HEK293 (cell line): Measurements from ENCODE around the gene DUSP15.
A peak's percentile ranks its signal among the peaks of the same experiment; 100 is the strongest.

Experiments used
- CTCF ChIA-PET: fragments of 350-600 bp; formaldehyde crosslinking; extraction: SDS; loops from one replicate; lab custom pipeline; 2021; ENCODE audit warnings: antibody characterized with exemption; lab: Yijun Ruan, JAX
- POLR2A ChIA-PET: fragments of 300-600 bp; formaldehyde crosslinking; extraction: SDS; loops from one replicate; lab custom pipeline; 2020; ENCODE audit warnings: antibody characterized with exemption, inconsistent platforms; lab: Yijun Ruan, JAX
- H3K27ac ChIP-seq: fragments of 200-500 bp; sonication (Bioruptor generic); 2 replicates; pipeline ENCODE4 v1.5.1; 2014; ENCODE audit warnings: low read depth, low read length, control low read depth, inconsistent platforms; ENCODE audit errors: extremely low read depth
- H3K36me3 ChIP-seq, 2 experiments: fragments of 200-500 bp in 1 of 2; sonication (Bioruptor generic) in 1 of 2; 1 replicate in 1 of 2; 2 replicates in 1 of 2; pipeline ENCODE4 v1.5.1; 2014 to 2017; ENCODE audit warnings: inconsistent platforms in 2 of 2, low read length in 2 of 2; ENCODE audit not compliant: control insufficient read depth in 2 of 2, insufficient read depth in 1 of 2
- H3K4me1 ChIP-seq: fragments of 200-500 bp; sonication (Bioruptor generic); 2 replicates; pipeline ENCODE4 v1.5.1; 2014; ENCODE audit warnings: mild to moderate bottlenecking, low read length, inconsistent platforms; ENCODE audit not compliant: control insufficient read depth, insufficient read depth
- H3K4me3 ChIP-seq: 2 replicates; pipeline ENCODE4 v1.5.1; 2011; ENCODE audit warnings: low read depth, mild to moderate bottlenecking, control low read depth, low read length, moderate library complexity
- H3K9me3 ChIP-seq: fragments of 200-500 bp; sonication (Bioruptor generic); 2 replicates; pipeline ENCODE4 v1.5.1; 2014; ENCODE audit warnings: low read depth, low read length, inconsistent platforms; ENCODE audit not compliant: control insufficient read depth, insufficient read depth
- GLI4 ChIP-seq: fragments of 450-650 bp; formaldehyde crosslinking; IDR thresholded peaks from 2 replicates; pipeline ENCODE4 v1.5.1; 2016; ENCODE audit warnings: missing biosample characterization, missing genetic modification characterization
- HIC1 ChIP-seq: fragments of 450-650 bp; formaldehyde crosslinking; IDR thresholded peaks from 2 replicates; pipeline ENCODE4 v1.5.1; 2016; ENCODE audit warnings: missing biosample characterization, missing genetic modification characterization
- KLF10 ChIP-seq: fragments of 450-650 bp; IDR thresholded peaks from 2 replicates; pipeline ENCODE4 v1.5.1; 2018; ENCODE audit warnings: missing biosample characterization, mild to moderate bottlenecking, missing genetic modification characterization
- KLF9 ChIP-seq: fragments of 450-650 bp; formaldehyde crosslinking; IDR thresholded peaks from 2 replicates; pipeline ENCODE4 v1.5.1; 2016; ENCODE audit warnings: missing biosample characterization, missing genetic modification characterization, low read depth
- PRDM4 ChIP-seq: fragments of 450-650 bp; formaldehyde crosslinking; IDR thresholded peaks from 2 replicates; pipeline ENCODE4 v1.5.1; 2017; ENCODE audit warnings: missing biosample characterization, missing genetic modification characterization
- SP2 ChIP-seq: fragments of 450-650 bp; formaldehyde crosslinking; IDR thresholded peaks from 2 replicates; pipeline ENCODE4 v1.5.1; 2016; ENCODE audit warnings: missing biosample characterization, missing genetic modification characterization
- ZBTB21 ChIP-seq: fragments of 450-650 bp; formaldehyde crosslinking; IDR thresholded peaks from 2 replicates; pipeline ENCODE4 v1.5.1; 2017; ENCODE audit warnings: missing biosample characterization, missing genetic modification characterization
- ZBTB6 ChIP-seq: fragments of 450-650 bp; formaldehyde crosslinking; IDR thresholded peaks from 2 replicates; pipeline ENCODE4 v1.5.1; 2017; ENCODE audit warnings: missing biosample characterization, missing genetic modification characterization
- ZFP3 ChIP-seq: fragments of 450-650 bp; formaldehyde crosslinking; IDR thresholded peaks from 2 replicates; pipeline ENCODE4 v1.5.1; 2016; ENCODE audit warnings: low read depth, missing biosample characterization, missing genetic modification characterization
- ZIC2 ChIP-seq: fragments of 450-650 bp; formaldehyde crosslinking; IDR thresholded peaks from 2 replicates; pipeline ENCODE4 v1.5.1; 2016; ENCODE audit warnings: missing biosample characterization, missing genetic modification characterization
- ZNF10 ChIP-seq: fragments of 450-650 bp; formaldehyde crosslinking; IDR thresholded peaks from 2 replicates; pipeline ENCODE4 v1.5.1; 2017; ENCODE audit warnings: missing biosample characterization, missing genetic modification characterization
- ZNF223 ChIP-seq: fragments of 450-650 bp; formaldehyde crosslinking; IDR thresholded peaks from 2 replicates; pipeline ENCODE4 v1.5.1; 2016; ENCODE audit warnings: missing biosample characterization, missing genetic modification characterization
- ZNF366 ChIP-seq: fragments of 450-650 bp; formaldehyde crosslinking; conservative IDR thresholded peaks from 2 replicates; pipeline ENCODE4 v1.5.1; 2016; ENCODE audit warnings: missing biosample characterization, missing genetic modification characterization
- ZNF473 ChIP-seq: fragments of 450-650 bp; formaldehyde crosslinking; IDR thresholded peaks from 2 replicates; pipeline ENCODE4 v1.5.1; 2017; ENCODE audit warnings: missing biosample characterization, missing genetic modification characterization
- ZNF488 ChIP-seq: fragments of 450-650 bp; formaldehyde crosslinking; IDR thresholded peaks from 2 replicates; pipeline ENCODE4 v1.5.1; 2016; ENCODE audit warnings: missing biosample characterization, missing genetic modification characterization
- ZNF514 ChIP-seq: fragments of 450-650 bp; formaldehyde crosslinking; IDR thresholded peaks from 2 replicates; pipeline ENCODE4 v1.5.1; 2016; ENCODE audit warnings: missing biosample characterization, missing genetic modification characterization
- ZNF555 ChIP-seq: fragments of 450-650 bp; formaldehyde crosslinking; conservative IDR thresholded peaks from 2 replicates; pipeline ENCODE4 v1.5.1; 2017; ENCODE audit warnings: missing biosample characterization, mild to moderate bottlenecking, missing genetic modification characterization, inconsistent platforms
- ZNF600 ChIP-seq: fragments of 450-650 bp; formaldehyde crosslinking; IDR thresholded peaks from 2 replicates; pipeline ENCODE4 v1.5.1; 2016; ENCODE audit warnings: missing biosample characterization, missing genetic modification characterization
- ZNF670 ChIP-seq: fragments of 450-650 bp; formaldehyde crosslinking; IDR thresholded peaks from 2 replicates; pipeline ENCODE4 v1.5.1; 2016; ENCODE audit warnings: missing biosample characterization, missing genetic modification characterization, low read depth
- ZNF707 ChIP-seq: fragments of 450-650 bp; formaldehyde crosslinking; IDR thresholded peaks from 2 replicates; pipeline ENCODE4 v1.5.1; 2016; ENCODE audit warnings: missing biosample characterization, missing genetic modification characterization
- ZNF791 ChIP-seq: fragments of 450-650 bp; formaldehyde crosslinking; IDR thresholded peaks from 2 replicates; pipeline ENCODE4 v1.5.1; 2016; ENCODE audit warnings: missing biosample characterization, missing genetic modification characterization

The DUSP15 gene

GRCh38 chr20:31851240-31851955, 18.9 kb downstream of the DUSP15 start:
- Histone ChIP-seq H3K4me1 (no peaks in the 10 kb centered on the region), H3K36me3 (no peaks in the 10 kb centered on the region), H3K27ac (no peak overlapping the region), H3K9me3 (no peaks in the 10 kb centered on the region), H3K4me3 (no peak overlapping the region)
- peak; percentile 93 for TF ChIP-seq ZNF600 (tag by site-specific recombination)
- TF ChIP-seq ZNF473, result no peak
- TF ChIP-seq ZNF514 (tag by site-specific recombination), result no peak
- TF ChIP-seq ZNF791 (tag by site-specific recombination), result no peak
- no peak for TF ChIP-seq ZNF670 (tag by site-specific recombination)
- no peak for TF ChIP-seq KLF9 (tag by site-specific recombination)
- no peak for TF ChIP-seq KLF10 (tag by site-specific recombination)
- peak; percentile 22; the same call in 1 of the 2 replicates for TF ChIP-seq ZIC2 (tag by site-specific recombination)
- TF ChIP-seq ZBTB21 (tag by site-specific recombination), result no peak
- peak; percentile 23; the same call in 1 of the 2 replicates for TF ChIP-seq ZBTB6 (tag by site-specific recombination)
- CTCF ChIA-PET, result interaction anchor here (0.7 to 6.9 kb wide), 19 partner anchors 9 to 241 kb away, joined by 3 to 128 read pairs (median 6); partner anchors contain the start of gene PDRG1
- POLR2A ChIA-PET, result no interaction called here

GRCh38 chr20:31849306-31849930, 20.9 kb downstream of the DUSP15 start:
- TF ChIP-seq ZNF707 (tag by site-specific recombination) (no peak), GLI4 (tag by site-specific recombination) (no peak), HIC1 (tag by site-specific recombination) (0 out of 2 replicates have a peak, but pooled peaks have one; percentile 2), ZNF555 (no peak)
- CTCF ChIA-PET, result interaction anchor here (0.7 to 4.9 kb wide), 6 partner anchors 14 to 241 kb away, joined by 3 to 87 read pairs (median 3); no protein-coding TSS in a partner anchor

GRCh38 chr20:31848088-31848999, 22.0 kb downstream of the DUSP15 start:
- H3K9me3 ChIP-seq, result no peaks in the 10 kb centered on the region
- H3K36me3 ChIP-seq, result no peaks in the 10 kb centered on the region
- POLR2A ChIA-PET, result interaction anchor here (0.6 kb wide), 1 partner anchor 180 kb away, joined by 5 read pairs; no protein-coding TSS in a partner anchor
- no peak overlapping the region for H3K4me3 ChIP-seq
- no peak overlapping the region for H3K27ac ChIP-seq
- CTCF ChIA-PET, result interaction anchor here (0.7 to 4.9 kb wide), 7 partner anchors 13 to 183 kb away, joined by 3 to 87 read pairs (median 5); partner anchors contain the start of gene PDRG1
- H3K4me1 ChIP-seq, result no peaks in the 10 kb centered on the region
- no peak for TF ChIP-seq ZFP3 (tag by site-specific recombination)
- no peak for TF ChIP-seq ZNF10 (tag by site-specific recombination)
- no peak for TF ChIP-seq PRDM4 (tag by site-specific recombination)
- TF ChIP-seq SP2 (tag by site-specific recombination), result no peak
- TF ChIP-seq ZNF366 (tag by site-specific recombination), result no peak
- no peak for TF ChIP-seq ZNF223 (tag by site-specific recombination)
- no peak for TF ChIP-seq ZNF488 (tag by site-specific recombination)

More at GRCh38 chr20:31849306-31849930, 20.9 kb downstream of the DUSP15 start:
- H3K27ac ChIP-seq, result no peak overlapping the region
- H3K4me1 ChIP-seq, result no peaks in the 10 kb centered on the region
- no peaks in the 10 kb centered on the region for H3K9me3 ChIP-seq
- no peak overlapping the region for H3K4me3 ChIP-seq
- POLR2A ChIA-PET, result no interaction called here
- H3K36me3 ChIP-seq, result no peaks in the 10 kb centered on the region
